ENCODE data around the gene DDB1. TPM values are rescaled to one million over a fixed set of nuclear protein-coding genes. Genes with fewer than 3 reads are reported as not detected.

Gene DDB1
- total and polyA plus RNA-seq, 9 of the 15 experiments (the other 6 are each of a cell fraction or from before 2014, with no cell fraction given) = 172 to 361 (median 266) TPM

DNA sequence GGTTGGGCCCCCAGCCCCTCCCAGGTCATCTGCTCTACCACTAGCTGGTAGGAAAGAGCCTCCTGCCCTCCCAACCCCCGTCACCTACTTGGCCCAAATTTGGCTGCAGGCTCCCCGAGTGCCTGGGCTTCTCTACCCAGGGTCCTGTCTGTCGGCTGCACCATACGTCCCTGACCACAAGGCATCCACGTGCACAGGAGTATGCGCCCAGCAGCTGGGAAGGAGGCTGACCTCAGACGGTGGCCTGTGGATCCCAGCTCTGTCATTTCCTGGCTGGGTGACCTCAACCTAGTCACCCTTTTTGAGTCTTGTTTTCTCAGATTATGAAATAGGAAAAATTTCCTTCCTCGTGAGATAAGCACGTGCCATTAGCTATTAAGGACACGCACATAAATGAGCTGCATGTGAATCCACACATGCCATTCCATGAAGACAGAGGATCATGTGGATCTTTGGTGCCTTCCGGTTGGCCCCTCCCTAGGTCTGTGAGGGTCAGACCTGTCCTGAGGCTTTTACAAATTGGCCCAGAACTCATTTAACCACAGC is 15.1 kb upstream of the DDB1 start (continued):
- TF ChIP-seq ZNF407 (IDR thresholded peaks at IDR 0.05; ENCODE audit: low read depth) = 0 out of 2 replicates have a peak, but pooled peaks have one; percentile 48
- TF ChIP-seq GABPA (tag; conservative IDR thresholded peaks at IDR 0.05; ENCODE audit: low read depth) = peak; percentile 45; the same call in 1 of the 2 replicates
- TF ChIP-seq ZNF592 (IDR thresholded peaks at IDR 0.05) = peak; percentile 79
- TF ChIP-seq ESRRA (IDR thresholded peaks at IDR 0.05; ENCODE audit: borderline replicate concordance, low read depth) = peak; percentile 31; the same call in 1 of the 2 replicates
- TF ChIP-seq E2F6 (IDR thresholded peaks at IDR 0.05; ENCODE audit: borderline replicate concordance in 1 of 2, extremely low read depth in 1 of 2, insufficient read depth in 1 of 2, insufficient read length in 1 of 2, low read depth in 1 of 2, low read length in 1 of 2, poor library complexity in 1 of 2, severe bottlenecking in 1 of 2) = peak in 1 of 2 experiments; percentile 20
- TF ChIP-seq, protein P1, sequence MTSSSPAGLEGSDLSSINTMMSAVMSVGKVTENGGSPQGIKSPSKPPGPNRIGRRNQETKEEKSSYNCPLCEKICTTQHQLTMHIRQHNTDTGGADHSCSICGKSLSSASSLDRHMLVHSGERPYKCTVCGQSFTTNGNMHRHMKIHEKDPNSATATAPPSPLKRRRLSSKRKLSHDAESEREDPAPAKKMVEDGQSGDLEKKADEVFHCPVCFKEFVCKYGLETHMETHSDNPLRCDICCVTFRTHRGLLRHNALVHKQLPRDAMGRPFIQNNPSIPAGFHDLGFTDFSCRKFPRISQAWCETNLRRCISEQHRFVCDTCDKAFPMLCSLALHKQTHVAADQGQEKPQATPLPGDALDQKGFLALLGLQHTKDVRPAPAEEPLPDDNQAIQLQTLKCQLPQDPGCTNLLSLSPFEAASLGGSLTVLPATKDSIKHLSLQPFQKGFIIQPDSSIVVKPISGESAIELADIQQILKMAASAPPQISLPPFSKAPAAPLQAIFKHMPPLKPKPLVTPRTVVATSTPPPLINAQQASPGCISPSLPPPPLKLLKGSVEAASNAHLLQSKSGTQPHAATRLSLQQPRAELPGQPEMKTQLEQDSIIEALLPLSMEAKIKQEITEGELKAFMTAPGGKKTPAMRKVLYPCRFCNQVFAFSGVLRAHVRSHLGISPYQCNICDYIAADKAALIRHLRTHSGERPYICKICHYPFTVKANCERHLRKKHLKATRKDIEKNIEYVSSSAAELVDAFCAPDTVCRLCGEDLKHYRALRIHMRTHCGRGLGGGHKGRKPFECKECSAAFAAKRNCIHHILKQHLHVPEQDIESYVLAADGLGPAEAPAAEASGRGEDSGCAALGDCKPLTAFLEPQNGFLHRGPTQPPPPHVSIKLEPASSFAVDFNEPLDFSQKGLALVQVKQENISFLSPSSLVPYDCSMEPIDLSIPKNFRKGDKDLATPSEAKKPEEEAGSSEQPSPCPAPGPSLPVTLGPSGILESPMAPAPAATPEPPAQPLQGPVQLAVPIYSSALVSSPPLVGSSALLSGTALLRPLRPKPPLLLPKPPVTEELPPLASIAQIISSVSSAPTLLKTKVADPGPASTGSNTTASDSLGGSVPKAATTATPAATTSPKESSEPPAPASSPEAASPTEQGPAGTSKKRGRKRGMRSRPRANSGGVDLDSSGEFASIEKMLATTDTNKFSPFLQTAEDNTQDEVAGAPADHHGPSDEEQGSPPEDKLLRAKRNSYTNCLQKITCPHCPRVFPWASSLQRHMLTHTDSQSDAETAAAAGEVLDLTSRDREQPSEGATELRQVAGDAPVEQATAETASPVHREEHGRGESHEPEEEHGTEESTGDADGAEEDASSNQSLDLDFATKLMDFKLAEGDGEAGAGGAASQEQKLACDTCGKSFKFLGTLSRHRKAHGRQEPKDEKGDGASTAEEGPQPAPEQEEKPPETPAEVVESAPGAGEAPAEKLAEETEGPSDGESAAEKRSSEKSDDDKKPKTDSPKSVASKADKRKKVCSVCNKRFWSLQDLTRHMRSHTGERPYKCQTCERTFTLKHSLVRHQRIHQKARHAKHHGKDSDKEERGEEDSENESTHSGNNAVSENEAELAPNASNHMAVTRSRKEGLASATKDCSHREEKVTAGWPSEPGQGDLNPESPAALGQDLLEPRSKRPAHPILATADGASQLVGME (CRISPR knock-in tag; IDR thresholded peaks at IDR 0.05) = no peak
